Mononuclear cell (primary cell): ENCODE measurements around the gene TMEM223. TPM values are rescaled to one million over a fixed set of nuclear protein-coding genes. Genes with fewer than 3 reads are reported as not detected.

ENCODE experiments used
- H3K27me3 ChIP-seq: 2 replicates; pipeline ENCODE4 v1.6.0; 2011; ENCODE audit warnings: low read length, control low read depth; ENCODE audit not compliant: insufficient read depth
- H3K4me1 ChIP-seq: 2 replicates; pipeline ENCODE4 v1.5.1; 2011; ENCODE audit warnings: mild to moderate bottlenecking, low read length, control low read depth; ENCODE audit not compliant: insufficient read depth
- H3K4me3 ChIP-seq: 2 replicates; pipeline ENCODE4 v1.5.1; 2011; ENCODE audit warnings: mild to moderate bottlenecking, low read length, moderate library complexity
- H3K9me3 ChIP-seq: 2 replicates; pipeline ENCODE4 v1.5.1; 2011; ENCODE audit warnings: low read depth, mild to moderate bottlenecking, control low read depth, low read length
- total RNA-seq: library from RNA; depleted of rRNA; stranded (reverse); fragments of >200 nt; gene quantifications from one replicate; pipeline ENCODE4 v1.2.3, GENCODE V29; 2012

The TMEM223 gene
- total RNA-seq, 1 donor = 8.5 TPM

DNA sequence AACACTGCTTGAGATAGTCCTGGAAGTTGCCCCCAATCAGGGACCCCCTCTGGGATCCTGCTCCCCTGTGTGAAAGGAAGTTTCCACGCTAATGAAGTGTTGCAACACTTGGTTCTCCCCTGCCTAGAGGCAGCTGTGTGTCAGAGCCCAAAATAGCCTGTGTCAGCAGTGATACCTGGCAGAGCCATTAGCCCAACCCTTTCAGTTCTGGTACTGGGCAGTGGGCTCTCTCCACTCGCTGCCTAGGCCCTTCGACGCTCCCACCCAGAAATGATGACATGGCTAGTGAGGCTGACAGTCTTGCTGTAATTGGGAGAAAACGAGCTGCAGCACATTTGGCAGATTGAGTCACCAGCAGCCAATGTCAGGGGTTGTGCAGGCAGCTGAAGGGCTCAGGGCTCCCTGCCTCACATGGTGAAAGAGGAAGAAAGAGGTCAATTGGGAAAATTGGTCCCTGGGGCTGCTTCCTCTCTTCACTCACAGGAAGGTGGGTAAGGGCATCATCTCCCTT, 14.9 kb upstream of the TMEM223 start:
- Histone ChIP-seq H3K4me1 (peaks cover 42% of the 10 kb centered on the region), H3K27me3 (no peaks in the 10 kb centered on the region), H3K9me3 (no peaks in the 10 kb centered on the region), H3K4me3 (no peak overlapping the region)

DNA sequence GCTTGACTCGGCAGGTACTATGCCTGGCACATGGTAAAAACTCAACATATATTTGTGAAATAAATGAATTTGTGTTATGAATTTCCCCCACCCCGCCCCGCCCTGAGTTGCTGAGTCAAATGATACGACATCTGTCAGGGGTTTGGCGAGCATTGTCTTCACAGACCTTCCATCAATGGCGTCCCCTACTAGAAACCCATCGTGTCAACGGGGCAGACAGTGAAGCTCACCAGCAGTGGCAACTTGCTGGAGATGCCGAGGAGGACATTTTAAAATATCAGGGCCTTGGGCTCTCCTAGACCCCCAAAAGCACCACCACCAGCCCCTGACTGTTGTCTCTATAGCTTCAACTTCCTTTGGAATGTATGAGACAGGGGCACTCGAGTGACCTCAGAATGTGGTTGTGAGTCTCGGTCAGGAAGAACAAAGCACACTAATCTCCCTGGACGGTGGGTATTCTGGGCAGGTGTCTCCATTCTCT, 14.2 kb upstream of the TMEM223 start:
- Histone ChIP-seq H3K9me3 (no peaks in the 10 kb centered on the region), H3K27me3 (no peaks in the 10 kb centered on the region), H3K4me1 (peaks cover 42% of the 10 kb centered on the region), H3K4me3 (peak overlapping the region; percentile 94)

- Histone ChIP-seq H3K9me3 (no peaks in the 10 kb centered on the region), H3K4me1 (peaks cover 42% of the 10 kb centered on the region), H3K27me3 (no peaks in the 10 kb centered on the region), H3K4me3 (peak within 1 kb of the TSS; percentile 94)
Observed at GRCh38 chr11:62805076-62805892, 13.5 kb upstream of the TMEM223 start, which contains the start of gene NXF1. Gene NXF1, minus strand, starts transcription at chr11:62805440. Its CDS starts 84 bp downstream, at chr11:62805356.

- Histone ChIP-seq H3K9me3 (no peaks in the 10 kb centered on the region), H3K4me3 (peak overlapping the region; percentile 94), H3K27me3 (no peaks in the 10 kb centered on the region)
Observed at GRCh38 chr11:62804310-62805075, 12.7 kb upstream of the TMEM223 start.

DNA sequence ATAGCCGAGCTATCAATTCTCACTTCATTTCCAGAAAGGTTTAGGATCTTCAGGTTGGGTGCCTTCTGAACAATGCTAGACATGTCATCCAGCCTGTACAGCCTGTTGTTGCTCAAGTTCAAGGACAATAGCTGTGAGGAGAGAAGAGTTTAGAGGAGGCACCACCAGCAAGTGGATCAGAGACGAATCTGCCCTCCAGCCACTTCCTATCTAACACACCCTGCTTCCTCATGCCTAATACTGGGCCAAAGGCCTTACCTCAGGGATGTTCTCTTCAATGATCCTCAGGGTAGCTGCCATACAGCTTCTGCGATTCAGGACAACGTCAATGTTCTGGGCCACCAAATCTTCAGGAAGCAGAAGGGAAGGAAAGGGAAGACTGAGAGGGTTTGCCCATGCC, 9.3 kb upstream of the TMEM223 start:
- Histone ChIP-seq H3K27me3 (no peaks in the 10 kb centered on the region), H3K4me3 (no peak overlapping the region), H3K4me1 (peaks cover 19% of the 10 kb centered on the region), H3K9me3 (no peaks in the 10 kb centered on the region)

More at GRCh38 chr11:62804310-62805075, 12.7 kb upstream of the TMEM223 start:
- H3K4me1 ChIP-seq = peaks cover 42% of the 10 kb centered on the region

DNA sequence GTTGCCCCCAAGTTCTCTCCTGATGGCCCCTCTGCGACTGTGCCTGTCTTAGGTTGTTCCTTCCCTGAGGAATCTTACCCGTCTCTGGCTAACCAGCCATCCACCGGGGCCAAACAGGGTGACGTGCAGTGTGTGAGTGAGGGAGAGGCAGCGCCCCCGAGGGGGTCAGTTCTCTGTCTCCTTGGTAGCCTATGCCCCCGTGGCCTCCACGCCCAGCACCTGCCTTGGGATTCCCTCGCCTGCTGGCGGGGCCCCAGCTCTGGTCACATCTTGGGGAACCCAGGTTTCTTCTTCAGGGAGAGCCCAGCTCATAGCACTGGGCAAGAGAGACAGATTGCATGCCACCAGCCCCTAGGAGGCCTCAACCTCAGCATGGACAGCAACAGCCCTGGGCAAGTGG, 7.7 kb upstream of the TMEM223 start:
- Histone ChIP-seq H3K9me3 (no peaks in the 10 kb centered on the region), H3K4me1 (peaks cover 13% of the 10 kb centered on the region), H3K27me3 (no peaks in the 10 kb centered on the region), H3K4me3 (no peak overlapping the region)

DNA sequence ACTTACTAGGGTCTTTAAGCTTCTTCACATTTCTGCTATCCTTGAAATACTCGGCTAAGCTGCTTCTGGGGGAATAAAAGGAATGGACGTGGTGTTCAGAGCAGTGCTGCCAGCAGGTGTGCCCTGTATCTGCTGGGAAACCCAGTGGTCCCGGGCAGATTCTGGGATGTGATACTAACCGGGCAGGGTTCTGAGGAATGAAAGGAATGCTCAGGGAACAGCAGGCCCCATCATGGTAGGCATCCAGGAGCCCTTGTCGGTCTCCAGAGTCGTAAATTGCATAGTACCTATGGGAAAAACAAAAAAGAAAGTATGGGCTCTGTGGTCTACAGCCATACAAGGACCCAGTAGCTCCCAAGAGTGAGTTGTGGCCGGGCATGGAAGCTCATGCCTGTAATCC, 4.5 kb upstream of the TMEM223 start:
- Histone ChIP-seq H3K27me3 (no peaks in the 10 kb centered on the region), H3K9me3 (no peaks in the 10 kb centered on the region), H3K4me3 (no peak overlapping the region)

GRCh38 chr11:62794201-62794775, 2.5 kb upstream of the TMEM223 start:
- Histone ChIP-seq H3K9me3 (no peaks in the 10 kb centered on the region), H3K4me3 (no peak overlapping the region), H3K27me3 (no peaks in the 10 kb centered on the region), H3K4me1 (peaks cover 31% of the 10 kb centered on the region)

More for the DNA sequence above, 4.5 kb upstream of the TMEM223 start:
- H3K4me1 ChIP-seq = peaks cover 13% of the 10 kb centered on the region

GRCh38 chr11:62792202-62792575, 383 bp upstream of the TMEM223 start:
- Histone ChIP-seq H3K4me1 (peaks cover 48% of the 10 kb centered on the region), H3K27me3 (no peaks in the 10 kb centered on the region), H3K9me3 (no peaks in the 10 kb centered on the region), H3K4me3 (peak overlapping the region; percentile 85)

DNA sequence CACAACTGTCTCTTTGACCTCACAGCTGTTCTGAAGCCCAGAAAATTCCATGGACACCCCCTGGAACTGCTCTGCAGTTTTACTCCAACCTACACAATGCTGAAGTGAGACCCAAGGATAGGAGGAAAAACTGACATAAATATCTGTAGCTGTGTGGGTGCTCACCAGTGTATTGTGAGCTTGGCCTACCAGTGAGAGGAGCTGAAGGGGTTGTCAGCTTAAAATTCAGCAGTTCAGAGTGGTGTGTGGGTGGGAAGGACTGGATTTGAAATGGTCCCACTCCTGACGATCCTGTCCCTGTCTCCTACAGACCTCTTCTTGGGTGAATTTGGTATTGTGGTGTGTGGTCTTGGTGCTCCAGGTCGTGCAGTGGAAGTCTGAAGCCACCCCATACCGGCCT, 2.2 kb downstream of the TMEM223 start:
- H3K4me1 ChIP-seq = peaks cover 58% of the 10 kb centered on the region
- no peak overlapping the region for H3K4me3 ChIP-seq
- H3K27me3 ChIP-seq = no peaks in the 10 kb centered on the region

DNA sequence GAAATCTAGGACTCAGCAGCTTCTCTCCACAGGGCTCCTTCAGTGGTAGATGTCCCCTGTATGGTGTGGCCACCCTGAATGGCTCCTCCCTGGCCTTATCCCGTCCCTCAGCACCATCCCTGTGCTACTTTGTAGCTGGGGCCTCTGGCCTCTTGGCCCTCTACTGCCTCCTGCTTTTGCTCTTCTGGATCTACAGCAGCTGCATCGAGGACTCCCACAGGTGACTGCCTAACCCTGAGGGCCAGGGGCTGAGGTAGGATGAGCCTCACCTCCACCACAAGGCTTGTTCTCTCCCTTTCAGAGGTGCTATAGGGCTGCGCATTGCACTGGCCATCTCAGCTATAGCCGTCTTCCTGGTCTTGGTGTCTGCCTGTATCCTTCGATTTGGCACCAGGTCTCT, 2.8 kb downstream of the TMEM223 start:
- H3K4me1 ChIP-seq = peaks cover 58% of the 10 kb centered on the region
- H3K4me3 ChIP-seq = no peak overlapping the region
- no peaks in the 10 kb centered on the region for H3K9me3 ChIP-seq
- no peaks in the 10 kb centered on the region for H3K27me3 ChIP-seq

More for the DNA sequence above, 2.2 kb downstream of the TMEM223 start:
- H3K9me3 ChIP-seq = no peaks in the 10 kb centered on the region

GRCh38 chr11:62787005-62787759, 4.6 kb downstream of the TMEM223 start, which contains the start of gene TMEM179B:
Gene TMEM179B, plus strand, starts transcription at chr11:62787402. Its CDS starts 30 bp downstream, at chr11:62787432.
- H3K4me3 ChIP-seq = peak within 1 kb of the TSS; percentile 65
- no peaks in the 10 kb centered on the region for H3K27me3 ChIP-seq
- no peaks in the 10 kb centered on the region for H3K9me3 ChIP-seq
- H3K4me1 ChIP-seq = peaks cover 53% of the 10 kb centered on the region

DNA sequence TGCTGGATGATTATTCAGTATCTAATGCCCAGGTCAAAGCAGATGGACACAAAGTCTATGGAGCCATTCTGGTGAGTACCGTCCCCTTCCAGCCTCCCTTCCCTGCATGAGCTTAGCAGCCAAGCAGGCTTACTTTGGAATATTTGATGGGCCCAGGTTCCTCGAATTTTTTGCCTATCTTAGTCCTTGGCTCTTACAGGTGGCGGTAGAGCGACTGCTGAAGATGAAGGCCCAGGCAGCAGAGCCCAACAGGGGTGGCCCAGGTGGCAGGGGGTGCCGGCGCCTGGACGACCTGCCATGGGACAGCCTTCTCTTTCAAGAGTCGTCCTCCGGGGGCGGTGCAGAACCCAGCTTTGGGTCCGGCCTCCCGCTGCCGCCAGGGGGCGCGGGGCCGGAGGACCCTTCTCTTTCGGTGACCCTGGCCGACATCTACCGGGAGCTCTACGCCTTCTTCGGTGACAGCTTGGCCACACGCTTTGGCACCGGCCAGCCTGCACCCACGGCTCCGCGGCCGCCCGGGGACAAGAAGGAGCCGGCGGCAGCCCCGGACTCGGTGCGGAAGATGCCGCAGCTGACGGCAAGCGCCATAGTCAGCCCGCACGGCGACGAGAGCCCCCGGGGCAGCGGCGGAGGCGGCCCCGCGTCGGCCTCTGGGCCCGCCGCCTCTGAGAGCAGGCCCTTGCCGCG, 5.3 kb downstream of the TMEM223 start:
- no peaks in the 10 kb centered on the region for H3K27me3 ChIP-seq
- no peaks in the 10 kb centered on the region for H3K9me3 ChIP-seq
- peak overlapping the region; percentile 65 for H3K4me3 ChIP-seq
- peaks cover 48% of the 10 kb centered on the region for H3K4me1 ChIP-seq

- H3K4me1 ChIP-seq = peaks cover 12% of the 10 kb centered on the region
- H3K9me3 ChIP-seq = no peaks in the 10 kb centered on the region
- H3K4me3 ChIP-seq = no peak overlapping the region
- H3K27me3 ChIP-seq = no peaks in the 10 kb centered on the region
Observed at GRCh38 chr11:62782753-62783152, 9.1 kb downstream of the TMEM223 start.
